Testis (tissue), 2 donors: Measurements from ENCODE around the gene TAF3.

Experiments used
- POLR2A ChIP-seq: fragments of 450-650 bp; IDR thresholded peaks from one replicate; pipeline ENCODE4 v1.6.1; 2017; ENCODE audit warnings: antibody characterized with exemption, mild to moderate bottlenecking, moderate library complexity
- TF ChIP-seq, protein P1 (sequence below), 3 experiments: fragments of 450-650 bp in 2 of 3; fragments of 200-600 bp in 1 of 3; sonication (generic) in 1 of 3; IDR thresholded peaks; one replicate each; pipeline ENCODE4 v1.5.1; 2016 to 2019; ENCODE audit warnings: antibody characterized with exemption in 3 of 3, mild to moderate bottlenecking in 2 of 3, moderate library complexity in 1 of 3

DNA sequence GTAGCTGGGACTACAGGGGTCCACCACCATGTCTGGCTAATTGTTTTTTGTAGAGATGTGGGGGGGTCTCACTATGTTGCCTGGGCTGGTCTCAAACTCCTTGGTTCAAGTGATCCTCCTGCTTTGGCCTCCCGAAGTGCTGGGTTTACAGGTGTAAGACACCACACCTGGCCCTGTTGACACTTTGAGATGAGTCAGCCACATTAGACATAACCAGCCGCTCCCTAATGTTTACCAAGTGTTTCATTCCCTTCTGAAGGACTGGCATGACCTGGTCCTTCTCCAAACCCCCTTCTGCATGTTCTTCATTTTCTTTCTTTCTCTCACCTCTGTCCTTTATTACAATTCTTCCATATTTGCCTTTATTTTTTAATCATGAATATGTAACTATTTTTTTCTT is 67.8 kb downstream of the TAF3 start:
- TF ChIP-seq, protein P1, sequence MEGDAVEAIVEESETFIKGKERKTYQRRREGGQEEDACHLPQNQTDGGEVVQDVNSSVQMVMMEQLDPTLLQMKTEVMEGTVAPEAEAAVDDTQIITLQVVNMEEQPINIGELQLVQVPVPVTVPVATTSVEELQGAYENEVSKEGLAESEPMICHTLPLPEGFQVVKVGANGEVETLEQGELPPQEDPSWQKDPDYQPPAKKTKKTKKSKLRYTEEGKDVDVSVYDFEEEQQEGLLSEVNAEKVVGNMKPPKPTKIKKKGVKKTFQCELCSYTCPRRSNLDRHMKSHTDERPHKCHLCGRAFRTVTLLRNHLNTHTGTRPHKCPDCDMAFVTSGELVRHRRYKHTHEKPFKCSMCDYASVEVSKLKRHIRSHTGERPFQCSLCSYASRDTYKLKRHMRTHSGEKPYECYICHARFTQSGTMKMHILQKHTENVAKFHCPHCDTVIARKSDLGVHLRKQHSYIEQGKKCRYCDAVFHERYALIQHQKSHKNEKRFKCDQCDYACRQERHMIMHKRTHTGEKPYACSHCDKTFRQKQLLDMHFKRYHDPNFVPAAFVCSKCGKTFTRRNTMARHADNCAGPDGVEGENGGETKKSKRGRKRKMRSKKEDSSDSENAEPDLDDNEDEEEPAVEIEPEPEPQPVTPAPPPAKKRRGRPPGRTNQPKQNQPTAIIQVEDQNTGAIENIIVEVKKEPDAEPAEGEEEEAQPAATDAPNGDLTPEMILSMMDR (IDR thresholded peaks at IDR 0.05), result no peak
- TF ChIP-seq POLR2A, result no peak
